GM23248 (cell line): ENCODE measurements around the gene COG5. TPM values are rescaled to one million over a fixed set of nuclear protein-coding genes. Genes with fewer than 3 reads are reported as not detected.

ENCODE experiments used
- DNase-seq: peaks from one replicate; pipeline ENCODE4 v3.0.0-alpha.2; 2015
- H2AFZ ChIP-seq: fragments of 200-600 bp; sonication (generic); 2 replicates; pipeline ENCODE4 v1.6.1; 2016; ENCODE audit warnings: antibody characterized with exemption
- H3F3A ChIP-seq: fragments of 200-600 bp; sonication (generic); 2 replicates; pipeline ENCODE4 v1.6.1; 2016; ENCODE audit warnings: mild to moderate bottlenecking, antibody characterized with exemption, mixed run types; ENCODE audit not compliant: insufficient read depth
- H3K27ac ChIP-seq: fragments of 200-600 bp; sonication (generic); 2 replicates; pipeline ENCODE4 v1.5.1; 2016; ENCODE audit warnings: mild to moderate bottlenecking
- H3K27me3 ChIP-seq: fragments of 200-600 bp; sonication (generic); replicated peaks from 2 replicates; pipeline ENCODE4 v1.6.1; 2016; ENCODE audit warnings: mild to moderate bottlenecking; ENCODE audit not compliant: insufficient read depth
- H3K36me3 ChIP-seq: fragments of 200-600 bp; sonication (generic); 2 replicates; pipeline ENCODE4 v1.6.1; 2016; ENCODE audit warnings: low read depth, mild to moderate bottlenecking
- H3K4me1 ChIP-seq: fragments of 200-600 bp; sonication (generic); 2 replicates; pipeline ENCODE4 v1.6.1; 2016; ENCODE audit warnings: mild to moderate bottlenecking; ENCODE audit not compliant: insufficient read depth
- H3K4me2 ChIP-seq: fragments of 200-600 bp; sonication (generic); one replicate; pipeline ENCODE4 v1.6.1; 2016; ENCODE audit warnings: mild to moderate bottlenecking; ENCODE audit not compliant: unreplicated experiment
- H3K4me3 ChIP-seq: fragments of 200-600 bp; sonication (generic); 2 replicates; pipeline ENCODE4 v1.5.1; 2016; ENCODE audit warnings: mild to moderate bottlenecking
- H3K79me2 ChIP-seq: fragments of 200-600 bp; sonication (generic); 2 replicates; pipeline ENCODE4 v1.6.1; 2016; ENCODE audit warnings: mild to moderate bottlenecking; ENCODE audit not compliant: insufficient read depth
- H3K9ac ChIP-seq: fragments of 200-600 bp; sonication (generic); 2 replicates; pipeline ENCODE4 v1.6.1; 2016; ENCODE audit warnings: mild to moderate bottlenecking
- H3K9me2 ChIP-seq: fragments of 200-600 bp; sonication (generic); 2 replicates; pipeline ENCODE4 v1.6.1; 2016; ENCODE audit warnings: mixed run types, mild to moderate bottlenecking, moderate library complexity; ENCODE audit not compliant: insufficient read depth
- H3K9me3 ChIP-seq: fragments of 200-600 bp; sonication (generic); one replicate; pipeline ENCODE4 v1.6.1; 2017; ENCODE audit warnings: low read depth
- H4K20me1 ChIP-seq: fragments of 200-600 bp; sonication (generic); 2 replicates; pipeline ENCODE4 v1.6.0; 2016; ENCODE audit not compliant: insufficient read depth
- EZH2 ChIP-seq: fragments of 200-600 bp; sonication (generic); IDR thresholded peaks from 2 replicates; pipeline ENCODE4 v1.6.1; 2018; ENCODE audit warnings: antibody characterized with exemption, mild to moderate bottlenecking; ENCODE audit not compliant: insufficient read depth, poor library complexity, severe bottlenecking
- EZH2phosphoT487 ChIP-seq: fragments of 200-600 bp; sonication (generic); IDR thresholded peaks from 2 replicates; pipeline ENCODE4 v1.6.1; 2018; ENCODE audit warnings: antibody characterized with exemption, moderate library complexity, mild to moderate bottlenecking, low read depth; ENCODE audit not compliant: insufficient read depth
- WGBS, 2 experiments: methylation state at CpG; one replicate each; pipeline ENCODE4 v1.1.6; 2015 to 2017; ENCODE audit warnings: low lambda C conversion rate in 2 of 2, low coverage in 1 of 2; ENCODE audit errors: missing lambda C conversion rate in 2 of 2; 5-methylcytosine and 5-hydroxymethylcytosine counted together
- in situ Hi-C: fragments of 300-500 bp; cut with MboI; formaldehyde crosslinking; loops from 2 replicates; pipeline ENCODE4 v1.15.0; 2020
- polyA plus RNA-seq: library from polyadenylated mRNA; unstranded; fragments of >200 nt; fragmentation: Nextera tagmentation; extraction: Ambion mirVana; gene quantifications from 2 replicates; pipeline ENCODE4 v1.2.1, GENCODE V29; 2016
- total RNA-seq: library from RNA; depleted of rRNA; stranded (reverse); fragments of >200 nt; shearing (Covaris generic); gene quantifications from 2 replicates; pipeline ENCODE4 v1.2.3, GENCODE V29; 2014

Gene COG5
- total and polyA plus RNA-seq, 2 experiments from 2014 or later, result 20.7 to 26.0 TPM

DNA sequence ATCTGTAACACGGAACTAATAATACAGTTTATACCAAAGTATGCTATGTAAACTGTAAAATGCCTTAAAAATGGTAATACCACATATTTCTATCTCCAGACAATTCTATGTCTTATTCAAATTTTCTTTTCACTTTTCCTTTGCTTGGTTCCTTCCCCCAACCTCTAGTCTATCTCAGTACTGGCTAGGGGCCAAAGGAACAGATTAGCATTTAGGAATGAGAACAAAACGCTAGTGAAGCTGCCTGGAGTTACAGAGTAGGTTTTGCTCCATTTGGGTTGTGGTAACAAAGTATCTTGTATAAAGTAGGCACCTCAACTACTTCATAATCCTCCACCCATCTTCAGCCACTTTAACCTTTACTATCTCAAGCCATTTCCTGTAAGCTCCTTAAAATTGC is 300.9 kb downstream of the COG5 start:
- no peaks in the 10 kb centered on the region for H3K9me3 ChIP-seq
- H3K27ac ChIP-seq, result no peak overlapping the region
- TF ChIP-seq EZH2 (no peak), EZH2phosphoT487 (no peak)
- no peaks in the 10 kb centered on the region for H3F3A ChIP-seq
- no peaks in the 10 kb centered on the region for H3K79me2 ChIP-seq
- H4K20me1 ChIP-seq, result no peaks in the 10 kb centered on the region
- H3K9ac ChIP-seq, result no peak overlapping the region
- no peak overlapping the region for H2AFZ ChIP-seq
- in situ Hi-C loops, result no loop called here
- no peaks in the 10 kb centered on the region for H3K9me2 ChIP-seq
- H3K4me3 ChIP-seq, result no peak overlapping the region
- H3K36me3 ChIP-seq, result no peaks in the 10 kb centered on the region
- DNase-seq, result no peak
- H3K4me2 ChIP-seq, result no peak overlapping the region
- no peaks in the 10 kb centered on the region for H3K27me3 ChIP-seq
- no peaks in the 10 kb centered on the region for H3K4me1 ChIP-seq
- WGBS, 2 experiments, result 83 to 87% methylated on average over 2 of the region's 2 CpGs

DNA sequence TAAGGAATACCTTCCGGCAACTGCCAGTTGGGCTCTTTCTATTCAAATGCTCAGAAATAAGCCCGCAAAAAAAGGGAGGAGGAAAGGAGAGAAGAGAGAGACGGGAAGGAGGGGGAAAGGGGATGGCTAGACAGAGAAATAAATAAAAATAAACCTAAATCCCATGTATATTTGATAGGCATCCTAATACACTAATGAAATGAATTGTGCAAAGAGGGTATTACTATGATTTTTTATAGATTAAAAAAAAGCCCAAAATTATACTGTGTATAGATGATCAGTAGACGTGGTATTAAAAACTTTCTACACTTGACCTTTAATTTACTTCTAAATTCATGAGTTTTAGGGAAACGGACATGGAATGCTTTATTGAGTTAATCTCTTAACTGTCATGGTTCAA is 305.0 kb downstream of the COG5 start:
- H3F3A ChIP-seq, result no peaks in the 10 kb centered on the region
- H3K9ac ChIP-seq, result no peak overlapping the region
- H3K27me3 ChIP-seq, result no peaks in the 10 kb centered on the region
- in situ Hi-C loops, result no loop called here
- TF ChIP-seq EZH2phosphoT487 (no peak), EZH2 (no peak)
- H3K79me2 ChIP-seq, result no peaks in the 10 kb centered on the region
- H3K4me3 ChIP-seq, result no peak overlapping the region
- DNase-seq, result no peak
- no peaks in the 10 kb centered on the region for H3K9me3 ChIP-seq
- no peaks in the 10 kb centered on the region for H4K20me1 ChIP-seq
- H3K36me3 ChIP-seq, result no peaks in the 10 kb centered on the region
- no peak overlapping the region for H2AFZ ChIP-seq
- H3K27ac ChIP-seq, result no peak overlapping the region
- H3K4me1 ChIP-seq, result no peaks in the 10 kb centered on the region
- 93% methylated on average over 5 of the region's 5 CpGs for WGBS, 2 experiments
- no peak overlapping the region for H3K4me2 ChIP-seq
- no peaks in the 10 kb centered on the region for H3K9me2 ChIP-seq

DNA sequence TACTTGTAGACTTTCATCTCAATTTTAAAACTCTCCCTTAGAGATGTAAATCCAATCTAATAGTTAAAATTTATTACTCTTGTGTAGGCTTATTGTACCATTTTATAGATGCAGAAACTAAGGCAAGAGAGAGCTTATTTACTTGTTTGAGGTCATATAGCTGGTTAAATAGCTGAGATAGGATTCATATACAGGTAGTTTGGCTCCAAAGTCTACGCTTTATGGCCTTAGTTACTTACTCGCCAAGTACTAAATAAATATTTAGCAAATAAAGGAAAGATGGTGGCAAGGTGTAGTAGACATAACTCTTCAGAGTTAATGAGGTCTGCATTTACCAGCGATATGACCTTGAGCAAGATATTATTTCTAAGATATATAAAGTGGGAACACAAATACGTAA is 308.1 kb downstream of the COG5 start:
- Histone ChIP-seq H3K9me2 (no peaks in the 10 kb centered on the region), H3K4me3 (no peak overlapping the region), H4K20me1 (no peaks in the 10 kb centered on the region), H3K4me1 (no peaks in the 10 kb centered on the region), H3K36me3 (no peaks in the 10 kb centered on the region), H3F3A (no peaks in the 10 kb centered on the region), H3K4me2 (no peak overlapping the region), H3K79me2 (no peaks in the 10 kb centered on the region), H3K27me3 (no peaks in the 10 kb centered on the region), H3K9me3 (no peaks in the 10 kb centered on the region), H2AFZ (no peak overlapping the region), H3K9ac (no peak overlapping the region), H3K27ac (no peak overlapping the region)
- in situ Hi-C loops, result no loop called here
- no peak for TF ChIP-seq EZH2
- TF ChIP-seq EZH2phosphoT487, result no peak
- no peak for DNase-seq
- 96 to 98% methylated on average over 4 of the region's 4 CpGs for WGBS, 2 experiments

DNA sequence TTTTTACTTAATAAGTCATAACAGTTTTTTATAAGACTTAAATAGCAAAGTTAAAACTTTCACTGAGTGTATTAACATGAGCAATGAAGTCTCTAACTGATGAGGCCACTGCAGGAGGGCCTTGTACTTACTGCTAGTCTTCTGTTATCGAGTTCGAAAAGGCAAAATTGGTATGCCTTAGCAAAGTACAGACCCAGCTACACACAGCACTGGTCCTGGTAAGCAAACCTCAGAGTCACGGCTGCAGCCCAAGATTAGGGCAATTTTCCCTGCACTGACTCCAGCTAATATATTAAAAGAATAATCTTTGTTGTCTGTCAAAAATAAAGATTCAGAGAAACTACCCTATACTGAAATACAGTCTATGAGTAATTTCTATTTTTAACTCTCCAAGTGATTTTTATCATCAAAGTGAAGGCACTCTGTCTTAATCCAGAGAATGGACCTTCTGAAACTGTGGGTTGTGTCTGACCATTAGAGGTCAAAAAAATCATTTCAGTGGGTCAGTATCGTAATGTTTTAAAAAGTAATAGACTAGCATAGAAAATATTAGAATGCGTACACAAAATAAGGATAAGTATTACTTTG is 309.2 kb downstream of the COG5 start:
- in situ Hi-C loops, result no loop called here
- no peaks in the 10 kb centered on the region for H3K9me2 ChIP-seq
- H3K9me3 ChIP-seq, result no peaks in the 10 kb centered on the region
- H3K27ac ChIP-seq, result no peak overlapping the region
- H3K4me3 ChIP-seq, result no peak overlapping the region
- no peaks in the 10 kb centered on the region for H3K27me3 ChIP-seq
- H4K20me1 ChIP-seq, result no peaks in the 10 kb centered on the region
- TF ChIP-seq EZH2, result no peak
- no peak for TF ChIP-seq EZH2phosphoT487
- no peaks in the 10 kb centered on the region for H3K4me1 ChIP-seq
- H2AFZ ChIP-seq, result no peak overlapping the region
- no peaks in the 10 kb centered on the region for H3K79me2 ChIP-seq
- H3K36me3 ChIP-seq, result no peaks in the 10 kb centered on the region
- H3F3A ChIP-seq, result no peaks in the 10 kb centered on the region
- no peak overlapping the region for H3K4me2 ChIP-seq
- H3K9ac ChIP-seq, result no peak overlapping the region
- WGBS, 2 experiments, result 96 to 97% methylated on average over 5 of the region's 5 CpGs
- DNase-seq, result no peak

DNA sequence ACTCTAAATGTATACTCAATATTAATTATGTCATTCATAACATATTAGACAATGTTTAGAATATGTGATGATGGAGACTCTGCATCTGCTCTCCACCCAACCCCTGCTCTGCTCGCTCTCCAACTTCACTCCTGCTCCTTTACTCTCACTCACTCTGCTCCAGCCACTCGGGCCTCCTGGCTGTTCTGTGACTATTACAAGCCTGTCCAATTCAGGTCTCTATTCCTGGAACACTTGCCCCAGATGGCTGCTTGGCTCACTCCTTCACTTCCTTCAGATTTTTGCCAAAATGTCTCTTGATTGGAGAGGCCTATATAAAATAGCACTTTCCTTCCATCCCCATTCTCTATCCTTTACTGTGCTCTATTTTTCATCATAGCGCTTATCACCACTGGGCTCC is 310.1 kb downstream of the COG5 start:
- Histone ChIP-seq H3K9ac (no peak overlapping the region), H2AFZ (no peak overlapping the region), H3K4me1 (no peaks in the 10 kb centered on the region), H3K27ac (no peak overlapping the region), H3F3A (no peaks in the 10 kb centered on the region), H3K27me3 (no peaks in the 10 kb centered on the region), H3K4me3 (no peak overlapping the region), H3K36me3 (no peaks in the 10 kb centered on the region), H3K9me2 (no peaks in the 10 kb centered on the region), H3K4me2 (no peak overlapping the region), H4K20me1 (no peaks in the 10 kb centered on the region), H3K79me2 (no peaks in the 10 kb centered on the region), H3K9me3 (no peaks in the 10 kb centered on the region)
- 93 to 98% methylated on average over 3 of the region's 3 CpGs for WGBS, 2 experiments
- DNase-seq, result no peak
- in situ Hi-C loops, result no loop called here
- no peak for TF ChIP-seq EZH2phosphoT487
- no peak for TF ChIP-seq EZH2
